GM18951 (cell line): ENCODE measurements around the gene TMEM134.
"Not testable (repeated sequence)": the region's sequence is repeated elsewhere in the genome, so short reads cannot be mapped to it uniquely, and the experiment has no call there.

Experiments
- POLR2A ChIP-seq: IDR thresholded peaks from 4 replicates; pipeline ENCODE4 v1.6.1; 2011; ENCODE audit warnings: mild to moderate bottlenecking; ENCODE audit not compliant: insufficient read length, insufficient read depth; ENCODE audit errors: extremely low read depth
- in situ Hi-C: fragments of 300-500 bp; cut with MboI; formaldehyde crosslinking; loops from one replicate; pipeline ENCODE4 v1.12.0; 2022; ENCODE audit warnings: low sequenced_read_pairs, mixed read lengths, inconsistent platforms; ENCODE audit not compliant: unreplicated experiment

TMEM134 gene

GRCh38 chr11:67486481-67487195, 17.6 kb upstream of the TMEM134 start:
- in situ Hi-C loops, result no loop called here
- no peak for TF ChIP-seq POLR2A

- in situ Hi-C loops, result not testable (repeated sequence)
- TF ChIP-seq POLR2A, result peak; percentile 59
Observed at GRCh38 chr11:67485873-67486361, 16.9 kb upstream of the TMEM134 start.

GRCh38 chr11:67484847-67485311, 15.8 kb upstream of the TMEM134 start:
- TF ChIP-seq POLR2A, result peak; percentile 48
- in situ Hi-C loops, result no loop called here

GRCh38 chr11:67483831-67484665, 15.0 kb upstream of the TMEM134 start:
- in situ Hi-C loops, result no loop called here
- TF ChIP-seq POLR2A, result no peak

- in situ Hi-C loops, result no loop called here
- TF ChIP-seq POLR2A, result peak; percentile 85
Observed at GRCh38 chr11:67482827-67483798, 14.1 kb upstream of the TMEM134 start, which contains the start of gene AIP. TSS of gene AIP (plus strand) at chr11:67483026. CDS start at chr11:67483159, 133 bp downstream.

- TF ChIP-seq POLR2A, result no peak
- in situ Hi-C loops, result no loop called here
Observed at GRCh38 chr11:67482275-67482826, 13.3 kb upstream of the TMEM134 start.

- in situ Hi-C loops, result not testable (repeated sequence)
Observed at GRCh38 chr11:67477344-67478050, 8.4 kb upstream of the TMEM134 start.

- in situ Hi-C loops, result not testable (repeated sequence)
Observed at GRCh38 chr11:67476692-67477091, 7.6 kb upstream of the TMEM134 start.

- TF ChIP-seq POLR2A, result no peak
Observed at GRCh38 chr11:67472882-67473281, 3.8 kb upstream of the TMEM134 start.

GRCh38 chr11:67470337-67471002, 1.4 kb upstream of the TMEM134 start:
- no peak for TF ChIP-seq POLR2A
- in situ Hi-C loops, result no loop called here

More at GRCh38 chr11:67472882-67473281, 3.8 kb upstream of the TMEM134 start:
- in situ Hi-C loops, result no loop called here

- no peak for TF ChIP-seq POLR2A
- in situ Hi-C loops, result no loop called here
Observed at GRCh38 chr11:67469508-67469811, 409 bp upstream of the TMEM134 start.

- in situ Hi-C loops, result no loop called here
- TF ChIP-seq POLR2A, result no peak
Observed at GRCh38 chr11:67468456-67468758, 644 bp downstream of the TMEM134 start.
